Hippocampal formation (tissue), 2 donors: ENCODE data around the gene SH3PXD2A.
"Not testable (repeated sequence)": the region's sequence is repeated elsewhere in the genome, so short reads cannot be mapped to it uniquely, and the experiment has no call there.

ENCODE experiments used
- DNase-seq, 2 donors: peaks; one replicate each; lab custom pipeline; 2025; lab: John Stamatoyannopoulos, UW

SH3PXD2A gene

DNA sequence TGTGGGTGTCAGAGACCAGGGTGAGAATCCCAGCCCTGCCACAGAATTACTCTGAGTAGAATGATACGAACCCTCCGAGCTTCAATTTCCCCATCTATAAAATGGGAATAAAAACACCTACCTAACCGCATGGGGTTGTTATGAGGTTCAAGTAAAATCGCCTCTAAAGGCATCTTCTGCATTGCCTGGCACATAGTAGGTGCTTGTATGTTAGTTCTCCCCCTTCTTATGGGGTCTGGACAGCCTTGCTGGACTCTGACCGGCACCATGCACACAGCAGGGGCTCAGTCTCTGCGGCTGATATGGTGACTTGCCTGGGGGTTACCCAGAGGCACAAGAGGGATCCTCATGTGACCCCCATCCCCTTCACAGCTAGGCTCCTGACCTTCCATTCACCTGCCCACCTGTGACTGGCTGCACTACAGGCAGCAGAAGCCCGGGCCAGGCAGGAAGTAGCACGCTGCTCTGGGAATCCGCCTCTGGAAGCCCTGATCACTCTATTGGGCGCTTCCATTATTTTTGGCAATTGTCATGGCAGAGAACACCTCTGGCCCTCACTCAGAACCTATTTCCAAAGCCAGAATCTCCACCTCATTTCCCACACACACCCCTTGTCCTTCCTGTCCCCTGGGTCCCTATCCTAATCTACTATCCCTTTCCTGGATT lies 6.0 kb downstream of the SH3PXD2A start:
- no peak for DNase-seq

- DNase-seq, result no peak
Observed at GRCh38 chr10:103847909-103848468, 7.4 kb downstream of the SH3PXD2A start.

DNA sequence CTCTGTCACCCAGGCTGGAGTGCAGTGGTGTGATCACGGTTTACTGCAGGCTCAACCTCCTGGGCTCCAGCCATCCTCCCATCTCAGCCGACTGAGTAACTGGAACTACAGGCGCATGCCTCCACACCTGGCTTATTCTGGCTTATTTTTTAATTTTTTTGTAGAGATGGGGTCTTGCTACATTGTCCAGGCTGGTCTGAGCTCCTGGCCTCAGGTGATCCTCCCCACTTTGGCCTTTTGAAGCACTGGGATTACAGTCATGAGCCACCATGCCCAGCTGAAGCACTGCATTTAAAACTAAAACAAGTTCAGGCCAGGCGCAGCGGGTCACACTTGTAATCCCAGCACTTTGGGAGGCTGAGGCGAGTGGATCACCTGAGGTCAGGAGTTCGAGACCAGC lies 8.0 kb downstream of the SH3PXD2A start:
- DNase-seq, result no peak

DNA sequence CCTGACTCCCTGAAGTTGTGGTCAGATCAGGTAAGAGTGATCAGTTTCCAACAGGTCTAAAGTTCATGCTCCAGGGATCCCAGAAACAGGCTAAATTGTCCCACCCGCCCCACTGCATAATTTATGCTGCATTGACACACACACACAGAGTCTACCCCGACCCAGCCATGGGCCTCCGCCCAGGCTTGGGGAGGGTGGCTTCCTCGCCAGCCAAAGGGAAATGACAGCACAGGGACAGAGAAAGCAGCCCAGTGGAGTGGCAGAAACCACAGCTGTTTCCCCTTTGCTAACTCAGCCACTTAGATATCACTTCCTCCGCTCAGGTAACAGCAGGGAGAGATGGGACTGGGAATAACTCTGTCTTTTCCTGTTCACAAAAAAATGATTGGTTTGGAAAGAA lies 9.4 kb downstream of the SH3PXD2A start:
- DNase-seq, result no peak

- not testable (repeated sequence) for DNase-seq
Observed at GRCh38 chr10:103845346-103845745, 10.0 kb downstream of the SH3PXD2A start.

DNA sequence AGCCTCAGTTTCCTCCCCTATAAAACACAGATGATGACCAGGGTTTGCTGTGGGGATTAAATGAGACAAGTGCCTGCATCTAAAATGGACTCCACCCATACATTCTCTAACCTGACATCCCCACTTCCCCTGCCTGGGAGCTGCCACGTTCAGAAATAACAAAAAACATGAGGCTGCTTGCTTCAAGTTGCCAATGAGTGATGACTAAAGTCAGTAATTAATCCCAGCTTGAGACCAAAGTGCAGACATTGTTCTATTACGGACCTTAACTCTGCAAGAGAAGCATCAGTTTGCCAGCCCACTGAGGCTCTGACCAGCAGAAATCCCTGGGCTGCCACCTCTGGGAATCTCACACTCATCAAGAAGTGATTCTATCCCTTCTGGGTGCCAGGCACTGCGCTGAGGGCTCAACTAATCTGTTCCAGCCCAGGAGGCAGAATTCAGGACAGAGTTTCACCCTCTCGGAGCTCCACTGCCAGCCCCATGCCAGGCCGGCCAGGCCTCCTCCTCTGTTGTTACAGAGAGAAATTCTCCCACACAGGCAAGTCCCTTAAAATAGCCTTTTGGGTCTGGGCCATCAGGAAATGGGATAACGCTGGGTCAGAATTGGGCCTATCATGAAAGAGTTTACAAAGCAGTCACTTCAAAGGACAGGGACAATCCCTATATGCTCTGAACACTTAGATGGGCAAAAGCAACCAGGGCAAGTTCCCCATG lies 11.4 kb downstream of the SH3PXD2A start:
- DNase-seq, result no peak

- no peak for DNase-seq
Observed at GRCh38 chr10:103843045-103843444, 12.3 kb downstream of the SH3PXD2A start.

DNA sequence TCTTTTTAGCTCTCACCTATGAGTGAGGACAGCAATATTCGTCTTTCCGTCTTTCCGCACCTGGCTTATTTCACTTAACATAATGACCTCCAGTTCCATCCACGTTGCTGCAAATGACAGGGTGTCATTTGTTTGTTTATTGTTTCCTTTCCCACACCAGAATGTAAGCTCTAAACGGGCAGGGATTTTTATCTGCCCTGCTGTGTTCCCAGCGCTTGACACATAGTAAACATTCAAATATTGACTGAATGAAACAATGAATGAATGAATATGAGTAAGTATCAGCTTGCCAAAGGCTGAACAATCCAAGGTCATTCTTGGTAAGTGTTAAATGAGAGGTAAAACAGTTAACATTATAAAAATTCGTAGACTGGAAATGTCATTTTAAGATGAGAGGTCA lies 12.8 kb downstream of the SH3PXD2A start:
- no peak for DNase-seq

- DNase-seq, result no peak
Observed at GRCh38 chr10:103841519-103841918, 13.9 kb downstream of the SH3PXD2A start.

- DNase-seq, result no peak
Observed at GRCh38 chr10:103840740-103841070, 14.7 kb downstream of the SH3PXD2A start.

GRCh38 chr10:103839872-103840739 lies 15.3 kb downstream of the SH3PXD2A start:
- no peak for DNase-seq

DNA sequence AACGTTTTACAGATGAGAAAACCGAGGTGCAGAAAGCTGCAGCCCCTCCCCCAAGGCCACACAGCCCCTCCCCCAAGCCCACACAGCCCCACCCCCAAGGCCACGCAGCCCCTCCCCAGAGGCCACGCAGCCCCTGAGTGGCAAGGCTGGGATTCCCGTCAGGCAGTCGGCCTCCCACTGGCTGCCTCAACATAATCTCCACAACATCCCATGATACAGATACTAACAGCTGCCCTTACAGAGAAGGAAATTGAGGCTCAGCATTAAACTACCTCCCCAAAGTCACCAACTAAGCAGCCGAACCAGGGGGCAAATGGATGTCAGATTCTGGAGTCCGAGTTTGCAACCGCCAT lies 15.9 kb downstream of the SH3PXD2A start:
- no peak for DNase-seq

GRCh38 chr10:103838862-103839518 lies 16.4 kb downstream of the SH3PXD2A start:
- DNase-seq, result no peak

- DNase-seq, result no peak
Observed at GRCh38 chr10:103838070-103838395, 17.3 kb downstream of the SH3PXD2A start.

- no peak for DNase-seq
Observed at GRCh38 chr10:103837370-103838069, 17.9 kb downstream of the SH3PXD2A start.

- no peak for DNase-seq
Observed at GRCh38 chr10:103836861-103837260, 18.5 kb downstream of the SH3PXD2A start.

DNA sequence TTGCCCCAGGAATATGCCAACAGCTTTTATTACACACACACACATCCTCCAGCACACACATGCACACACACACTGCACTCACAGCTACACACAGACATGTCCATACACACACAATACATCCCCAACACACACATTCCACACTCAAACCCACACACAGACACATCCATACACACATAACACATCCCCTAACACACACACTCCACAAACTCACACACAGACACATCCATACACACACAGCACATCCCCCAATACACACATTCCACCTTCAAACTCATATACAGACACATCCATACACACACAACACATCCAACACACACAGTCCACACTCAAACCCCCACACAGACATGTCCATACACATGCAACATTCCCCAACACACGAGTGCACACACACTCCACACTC lies 19.1 kb downstream of the SH3PXD2A start:
- DNase-seq, result no peak

- no peak for DNase-seq
Observed at GRCh38 chr10:103835096-103836050, 20.0 kb downstream of the SH3PXD2A start.

GRCh38 chr10:103834436-103835095 lies 20.8 kb downstream of the SH3PXD2A start:
- DNase-seq, result no peak
